ENCODE data around the gene SUMO2. TPM values are rescaled to one million over a fixed set of nuclear protein-coding genes. Genes with fewer than 3 reads are reported as not detected.

The SUMO2 gene
- total and polyA plus RNA-seq, 2 donors from 2014 or later = 279 to 315 TPM

GRCh38 chr17:75231071-75231470 lies 48.3 kb upstream of the SUMO2 start:
- Histone ChIP-seq H3K27me3 (ENCODE audit: control insufficient read depth, insufficient read depth, low read length) (no peaks in the 10 kb centered on the region), H3K27ac (ENCODE audit: low read depth in 2 of 2, low read length in 2 of 2) (no peak overlapping the region), H3K36me3 (ENCODE audit: control insufficient read depth in 2 of 3, insufficient read depth in 3 of 3, low read length in 3 of 3) (peaks cover 5 to 65% (median 31%) of the 10 kb centered on the region in 3 donors), H3K4me1 (ENCODE audit: control insufficient read depth in 2 of 3, insufficient read depth in 2 of 3, low read depth in 1 of 3, low read length in 3 of 3) (peaks cover 0 to 2% (median 0%) of the 10 kb centered on the region in 3 donors), H3K9me3 (ENCODE audit: control insufficient read depth in 2 of 3, insufficient read depth in 1 of 3, low read length in 3 of 3) (no peaks in the 10 kb centered on the region), H3K4me3 (ENCODE audit: low read length in 3 of 3) (no peak overlapping the region), H3K9ac (ENCODE audit: low read length in 3 of 3) (no peak overlapping the region)
- FAIRE-seq (no peak), DNase-seq (peak in 2 of 5 donors; percentile 25 to 60)
- intact Hi-C loops (cut with DNase I) = no loop called here
- no peak for TF ChIP-seq CTCF (IDR thresholded peaks at IDR 0.05; ENCODE audit: borderline replicate concordance, extremely low read depth, insufficient read depth)

GRCh38 chr17:75228847-75229246 lies 46.1 kb upstream of the SUMO2 start:
- Histone ChIP-seq H3K4me3 (ENCODE audit: low read length in 3 of 3) (no peak overlapping the region), H3K27ac (ENCODE audit: low read depth in 2 of 2, low read length in 2 of 2) (no peak overlapping the region), H3K9ac (ENCODE audit: low read length in 3 of 3) (no peak overlapping the region), H3K36me3 (ENCODE audit: control insufficient read depth in 2 of 3, insufficient read depth in 3 of 3, low read length in 3 of 3) (peaks cover 5 to 59% (median 28%) of the 10 kb centered on the region in 3 donors), H3K4me1 (ENCODE audit: control insufficient read depth in 2 of 3, insufficient read depth in 2 of 3, low read depth in 1 of 3, low read length in 3 of 3) (peaks cover 0 to 2% (median 0%) of the 10 kb centered on the region in 3 donors), H3K27me3 (ENCODE audit: control insufficient read depth, insufficient read depth, low read length) (no peaks in the 10 kb centered on the region), H3K9me3 (ENCODE audit: control insufficient read depth in 2 of 3, insufficient read depth in 1 of 3, low read length in 3 of 3) (no peaks in the 10 kb centered on the region)
- intact Hi-C loops (cut with DNase I) = no loop called here
- no peak for FAIRE-seq
- no peak for TF ChIP-seq CTCF (IDR thresholded peaks at IDR 0.05; ENCODE audit: borderline replicate concordance, extremely low read depth, insufficient read depth)
- DNase-seq = no peak

- no peak overlapping the region for H3K9ac ChIP-seq (ENCODE audit: low read length in 3 of 3)
- TF ChIP-seq CTCF (IDR thresholded peaks at IDR 0.05; ENCODE audit: borderline replicate concordance, extremely low read depth, insufficient read depth) = no peak
- peaks cover 5 to 59% (median 28%) of the 10 kb centered on the region in 3 donors for H3K36me3 ChIP-seq (ENCODE audit: control insufficient read depth in 2 of 3, insufficient read depth in 3 of 3, low read length in 3 of 3)
- H3K9me3 ChIP-seq (ENCODE audit: control insufficient read depth in 2 of 3, insufficient read depth in 1 of 3, low read length in 3 of 3) = no peaks in the 10 kb centered on the region
- FAIRE-seq (no peak), DNase-seq (peak in 1 of 5 donors; percentile 11)
- H3K27ac ChIP-seq (ENCODE audit: low read depth in 2 of 2, low read length in 2 of 2) = no peak overlapping the region
- intact Hi-C loops (cut with DNase I) = no loop called here
- no peaks in the 10 kb centered on the region for H3K27me3 ChIP-seq (ENCODE audit: control insufficient read depth, insufficient read depth, low read length)
- no peak overlapping the region for H3K4me3 ChIP-seq (ENCODE audit: low read length in 3 of 3)
- peaks cover 0 to 2% (median 0%) of the 10 kb centered on the region in 3 donors for H3K4me1 ChIP-seq (ENCODE audit: control insufficient read depth in 2 of 3, insufficient read depth in 2 of 3, low read depth in 1 of 3, low read length in 3 of 3)
Observed at GRCh38 chr17:75228305-75228704, 45.5 kb upstream of the SUMO2 start.

- DNase-seq = no peak
- peaks cover 5 to 55% (median 26%) of the 10 kb centered on the region in 3 donors for H3K36me3 ChIP-seq (ENCODE audit: control insufficient read depth in 2 of 3, insufficient read depth in 3 of 3, low read length in 3 of 3)
- no peak overlapping the region for H3K27ac ChIP-seq (ENCODE audit: low read depth in 2 of 2, low read length in 2 of 2)
- H3K4me3 ChIP-seq (ENCODE audit: low read length in 3 of 3) = no peak overlapping the region
- H3K4me1 ChIP-seq (ENCODE audit: control insufficient read depth in 2 of 3, insufficient read depth in 2 of 3, low read depth in 1 of 3, low read length in 3 of 3) = peaks cover 0 to 2% (median 0%) of the 10 kb centered on the region in 3 donors
- intact Hi-C loops (cut with DNase I) = no loop called here
- no peak for FAIRE-seq
- no peaks in the 10 kb centered on the region for H3K9me3 ChIP-seq (ENCODE audit: control insufficient read depth in 2 of 3, insufficient read depth in 1 of 3, low read length in 3 of 3)
- H3K27me3 ChIP-seq (ENCODE audit: control insufficient read depth, insufficient read depth, low read length) = no peaks in the 10 kb centered on the region
- no peak for TF ChIP-seq CTCF (IDR thresholded peaks at IDR 0.05; ENCODE audit: borderline replicate concordance, extremely low read depth, insufficient read depth)
- H3K9ac ChIP-seq (ENCODE audit: low read length in 3 of 3) = no peak overlapping the region
Observed at GRCh38 chr17:75227729-75228128, 45.0 kb upstream of the SUMO2 start.
